Endothelial cell of umbilical vein (primary cell): ENCODE data around the gene SLC9C1.

Experiments
- CTCF ChIP-seq, 2 donors: IDR thresholded peaks; 1 replicate in 1 of 2; 2 replicates in 1 of 2; pipeline ENCODE4 v1.5.1; 2011; ENCODE audit warnings: low read length in 2 of 2, mild to moderate bottlenecking in 2 of 2, moderate library complexity in 2 of 2, control low read depth in 1 of 2, inconsistent platforms in 1 of 2, low read depth in 1 of 2; ENCODE audit not compliant: insufficient read depth in 1 of 2; ENCODE audit errors: extremely low read depth in 1 of 2
- EZH2 ChIP-seq: IDR thresholded peaks from 2 replicates; pipeline ENCODE4 v1.6.1; 2012; ENCODE audit warnings: borderline replicate concordance, low read depth, mild to moderate bottlenecking, moderate library complexity, low read length, inconsistent platforms; ENCODE audit not compliant: severe bottlenecking
- FOS ChIP-seq: IDR thresholded peaks from 2 replicates; pipeline ENCODE4 v1.6.1; 2011; ENCODE audit warnings: mild to moderate bottlenecking, low read length, moderate library complexity, borderline replicate concordance; ENCODE audit not compliant: insufficient read depth
- MAX ChIP-seq: IDR thresholded peaks from 2 replicates; pipeline ENCODE4 v1.6.1; 2011; ENCODE audit not compliant: insufficient read depth, insufficient read length
- POLR2A ChIP-seq: IDR thresholded peaks from 2 replicates; pipeline ENCODE4 v1.6.1; 2012; ENCODE audit warnings: low read depth, mild to moderate bottlenecking, control low read depth, low read length
- POLR2AphosphoS5 ChIP-seq: IDR thresholded peaks from 2 replicates; pipeline ENCODE4 v1.6.1; 2012; ENCODE audit warnings: low read depth, mild to moderate bottlenecking, control low read depth, low read length, moderate library complexity; ENCODE audit not compliant: insufficient read depth

GRCh38 chr3:112197131-112197530, 96.9 kb downstream of the SLC9C1 start:
- TF ChIP-seq CTCF (IDR thresholded peaks at IDR 0.05; ENCODE audit: extremely low read depth in 1 of 2, insufficient read depth in 1 of 2, low read depth in 1 of 2, low read length in 2 of 2) (no peak), POLR2A (no peak), EZH2 (no peak), POLR2AphosphoS5 (no peak), MAX (no peak), FOS (no peak)
